HG02840 (cell line): Measurements from ENCODE around the gene SH3RF3.

Source experiments
- ATAC-seq: cut with Tn5 transposase; IDR thresholded peaks from one replicate; pipeline ENCODE4 v1.9.1; 2021; ENCODE audit warnings: mild to moderate bottlenecking, moderate library complexity, moderate number of reproducible peaks; ENCODE audit not compliant: unreplicated experiment, low FRiP score

Gene SH3RF3

DNA sequence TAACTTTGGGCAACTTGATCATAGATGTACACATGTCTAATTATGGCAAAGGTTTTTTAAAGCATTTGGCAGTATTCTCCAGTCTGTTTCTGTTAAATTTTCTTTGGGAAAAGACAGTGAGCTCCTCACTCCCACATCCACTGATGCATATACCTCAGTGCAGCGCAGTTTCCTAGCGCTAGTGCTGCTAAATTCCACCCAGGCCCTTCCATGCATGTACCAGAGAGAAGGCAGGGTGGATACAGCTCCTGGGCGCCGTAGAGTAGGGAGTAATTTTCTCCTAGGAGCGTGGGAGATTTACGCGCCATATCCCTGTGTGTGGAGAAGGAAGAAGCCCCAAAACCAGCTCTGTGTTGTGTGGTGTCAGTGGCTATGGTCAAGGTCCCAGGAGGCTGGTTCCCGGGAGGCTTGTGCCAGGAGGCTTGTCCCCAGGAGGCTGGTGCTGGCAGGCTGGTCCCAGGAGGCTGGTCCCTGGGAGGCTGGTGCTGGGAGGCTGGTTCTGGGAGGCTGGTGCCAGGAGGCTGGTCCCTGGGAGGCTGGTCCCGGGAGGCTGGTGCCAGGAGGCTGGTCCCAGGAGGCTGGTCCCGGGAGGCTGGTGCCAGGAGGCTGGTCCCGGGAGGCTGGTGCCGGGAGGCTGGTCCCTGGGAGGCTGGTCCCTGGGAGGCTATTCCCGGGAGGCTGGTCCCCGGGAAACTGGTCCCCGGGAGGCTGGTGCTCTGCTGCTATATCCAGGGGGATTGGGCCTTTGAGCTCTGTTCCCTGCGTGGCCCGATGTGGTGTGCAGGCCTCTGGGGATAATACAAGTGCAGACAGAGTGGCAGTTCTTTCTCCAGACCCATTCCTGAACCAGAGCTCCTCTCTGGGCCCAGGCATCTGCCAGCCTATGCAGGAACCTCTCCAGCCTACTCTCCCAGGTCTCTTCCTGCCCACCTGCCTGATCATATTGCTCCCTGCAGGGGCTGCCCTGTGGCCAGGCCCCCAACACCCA is 323.6 kb downstream of the SH3RF3 start:
- no peak for ATAC-seq

- no peak for ATAC-seq
Measured at GRCh38 chr2:109453371-109453995, 324.5 kb downstream of the SH3RF3 start.

DNA sequence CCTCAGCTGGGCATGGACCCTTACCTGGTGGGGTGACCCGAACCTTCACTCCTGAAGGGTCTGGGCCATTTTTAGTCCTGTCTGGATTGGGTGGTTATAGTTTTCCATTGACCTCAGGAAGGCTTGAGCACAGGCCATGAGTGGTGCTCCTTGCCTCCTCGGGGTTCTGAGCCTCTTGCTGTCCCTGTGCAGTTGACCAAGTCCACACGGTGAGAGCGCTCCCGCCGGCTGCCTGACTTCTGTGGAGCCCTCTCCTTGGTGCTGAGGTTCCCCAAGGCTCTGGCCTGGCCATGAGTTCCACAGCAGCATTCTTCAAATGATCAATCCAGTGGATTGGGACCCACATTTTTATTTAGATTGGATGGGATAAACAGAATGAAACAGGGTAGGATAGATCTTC is 325.3 kb downstream of the SH3RF3 start:
- ATAC-seq, result no peak

- ATAC-seq, result no peak
Measured at GRCh38 chr2:109454765-109455394, 325.9 kb downstream of the SH3RF3 start.

GRCh38 chr2:109455731-109456691 is 327.0 kb downstream of the SH3RF3 start:
- no peak for ATAC-seq

DNA sequence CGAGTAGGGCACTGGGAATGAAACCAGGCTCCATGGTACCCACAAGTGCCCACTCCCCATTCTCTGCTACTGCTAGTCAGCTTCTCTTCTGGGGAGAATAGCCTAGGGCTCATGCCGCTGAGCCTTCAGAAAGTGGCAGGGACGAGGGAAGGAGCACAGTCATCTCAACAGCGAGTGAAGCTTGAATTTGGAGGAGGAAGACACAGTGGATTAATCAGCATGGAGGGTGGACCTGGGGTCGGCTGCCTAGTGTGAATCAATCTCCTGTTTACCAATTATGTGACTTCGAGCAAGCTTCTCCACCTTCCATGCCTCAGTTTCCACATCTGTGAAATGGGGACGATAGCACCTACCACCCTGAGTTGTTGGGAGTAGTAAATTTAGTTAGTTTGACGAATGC is 327.8 kb downstream of the SH3RF3 start:
- ATAC-seq, result no peak

DNA sequence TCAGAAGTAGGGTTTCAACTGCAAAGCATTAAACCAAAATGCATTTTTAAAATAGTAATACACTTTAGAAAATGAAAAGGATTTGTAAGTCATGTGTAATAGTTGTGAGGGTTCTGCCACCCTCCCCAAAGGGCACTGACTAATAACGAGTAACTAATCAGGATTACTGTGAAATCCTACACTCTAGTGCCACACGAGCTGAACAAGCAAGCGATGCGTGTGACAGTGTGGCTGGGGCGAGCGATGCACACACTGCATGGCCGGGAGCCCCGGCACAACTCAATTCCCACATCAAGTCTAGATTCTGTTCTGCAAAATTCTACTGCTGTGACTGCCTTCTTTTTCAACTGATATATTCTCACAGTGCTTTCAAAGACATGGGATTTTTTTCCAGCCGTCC is 328.4 kb downstream of the SH3RF3 start:
- no peak for ATAC-seq

DNA sequence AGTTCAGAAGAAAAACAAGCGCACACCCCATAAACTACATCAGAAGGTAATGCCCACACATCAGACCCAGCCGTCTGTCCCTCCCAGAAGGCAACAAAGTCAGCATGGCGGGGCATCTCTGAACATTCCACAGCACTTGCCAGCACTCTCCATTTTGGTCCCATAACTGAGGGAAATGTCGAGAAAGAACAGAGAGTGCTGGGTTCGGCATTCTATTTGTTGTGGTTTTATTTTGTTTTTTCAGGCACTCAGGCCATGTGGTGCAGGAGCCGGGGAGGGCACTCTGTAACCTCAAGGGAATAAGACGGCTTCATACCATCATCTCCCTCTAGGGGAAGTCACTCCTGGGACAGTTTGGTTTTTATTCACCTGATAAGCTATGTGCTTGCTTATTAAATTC is 328.8 kb downstream of the SH3RF3 start:
- no peak for ATAC-seq

- no peak for ATAC-seq
Measured at GRCh38 chr2:109458512-109458911, 329.5 kb downstream of the SH3RF3 start.

DNA sequence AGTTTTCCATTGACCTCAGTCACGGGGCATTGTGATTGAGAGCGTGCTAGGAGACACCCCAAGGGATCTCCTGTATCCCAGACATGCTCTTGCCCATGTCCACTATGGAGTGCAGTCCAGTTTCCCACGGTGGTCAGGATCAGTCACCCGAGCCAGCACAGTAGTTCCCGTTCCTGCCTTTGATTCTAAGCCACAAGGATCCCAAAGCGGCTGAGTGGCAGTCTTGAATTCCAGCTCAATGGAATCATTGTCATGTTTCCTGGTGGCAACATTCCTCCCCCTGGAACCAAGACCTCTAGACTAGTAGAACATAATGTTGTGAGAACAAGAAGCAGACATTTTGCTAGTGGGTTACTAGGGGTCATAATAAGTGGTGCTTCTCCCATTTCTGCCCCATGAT is 330.5 kb downstream of the SH3RF3 start:
- no peak for ATAC-seq

DNA sequence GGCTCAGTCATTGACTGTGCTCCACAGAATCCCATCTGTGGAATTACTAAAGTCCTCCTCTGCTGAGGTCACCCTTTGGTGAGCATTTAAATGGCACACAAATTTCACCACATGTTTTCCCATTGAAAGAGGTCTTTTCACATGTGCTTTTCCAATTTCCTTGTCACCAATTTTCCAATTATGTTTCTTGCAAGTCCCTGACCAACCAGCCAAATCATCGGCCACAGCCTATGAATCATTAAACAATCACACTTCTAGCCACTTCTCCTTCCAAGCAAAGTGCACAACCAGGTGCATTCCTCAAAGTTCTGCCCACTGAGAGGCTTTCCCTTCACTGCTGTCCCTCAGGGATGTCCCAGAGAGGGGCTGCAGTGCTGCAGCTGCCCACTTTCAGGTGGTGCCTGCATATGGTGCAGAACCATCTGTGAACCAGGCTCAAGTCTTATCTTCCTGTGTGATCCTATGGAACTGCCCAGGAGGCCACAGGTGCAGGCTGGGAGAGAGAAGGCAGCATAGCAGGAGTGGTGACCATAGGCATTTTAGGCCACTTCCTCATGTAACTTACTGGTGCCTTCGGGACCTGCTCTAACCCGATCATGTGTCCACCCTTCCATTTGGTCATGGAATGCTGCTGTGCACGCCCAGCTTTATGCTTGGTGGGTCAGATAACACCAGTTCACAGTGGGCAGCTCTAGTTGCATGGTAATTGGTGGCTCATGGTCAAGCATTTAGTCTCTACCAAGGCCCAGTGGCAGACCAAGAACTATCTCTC is 331.7 kb downstream of the SH3RF3 start:
- no peak for ATAC-seq

- ATAC-seq, result no peak
Measured at GRCh38 chr2:109463236-109463635, 334.2 kb downstream of the SH3RF3 start.

DNA sequence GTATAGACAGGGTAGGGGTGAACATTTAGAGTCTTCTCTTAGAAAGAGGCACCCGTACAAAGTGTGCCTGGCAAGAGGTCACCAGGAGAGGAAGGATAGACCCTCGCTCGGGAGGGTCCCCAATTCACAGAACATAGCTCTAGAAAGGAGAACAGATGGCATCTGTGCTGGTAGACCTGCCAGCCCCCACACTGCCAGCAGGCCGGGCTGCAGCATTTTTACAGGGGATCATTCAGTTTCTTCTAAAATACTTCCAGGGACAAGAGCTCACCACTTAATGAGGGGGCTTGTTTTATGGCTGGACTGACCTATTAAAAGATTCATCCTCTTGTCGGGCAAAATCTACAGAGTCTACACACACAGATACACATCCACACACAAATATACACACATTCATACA is 334.9 kb downstream of the SH3RF3 start:
- ATAC-seq, result no peak

DNA sequence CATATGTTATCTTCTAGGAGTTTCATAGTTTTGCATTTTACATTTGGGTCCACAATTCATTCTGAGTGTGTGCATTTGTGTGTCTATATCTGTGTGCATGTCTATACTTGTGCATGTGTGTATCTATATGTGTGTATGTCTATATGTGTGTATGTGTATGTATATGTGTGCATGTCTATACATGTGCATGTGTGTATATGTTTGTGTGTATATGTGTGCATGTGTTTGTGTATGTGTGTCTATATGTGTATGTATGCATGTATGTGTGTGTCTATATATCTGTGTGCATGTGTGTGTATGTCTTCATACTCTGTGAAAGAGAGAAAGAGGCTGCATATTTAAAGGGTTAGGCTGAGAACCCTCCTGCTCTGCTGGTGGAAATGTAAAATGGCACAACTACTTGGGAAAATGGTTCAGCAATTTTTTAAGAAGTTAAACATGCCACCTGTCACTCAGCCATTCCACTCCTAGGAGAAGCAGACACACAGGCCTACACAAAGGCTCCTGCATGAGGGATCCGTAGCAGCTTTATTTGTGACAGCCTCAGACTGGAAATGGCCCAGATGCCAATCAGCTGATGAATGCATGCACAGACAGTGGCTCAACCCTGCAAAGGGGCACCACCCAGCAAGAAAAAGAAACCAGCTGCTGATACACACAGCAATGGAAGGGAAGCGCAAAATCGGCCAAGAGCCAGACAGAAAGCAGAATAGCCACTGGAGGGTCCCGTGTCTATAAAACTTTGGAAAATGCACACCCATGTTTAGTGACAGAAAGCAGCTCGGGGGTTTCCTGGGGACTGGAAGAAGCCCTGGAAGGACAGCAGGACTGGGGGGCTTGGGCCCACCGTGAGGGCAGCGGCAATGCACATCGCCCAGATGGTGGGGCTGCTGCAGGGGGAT is 337.9 kb downstream of the SH3RF3 start:
- ATAC-seq, result no peak

DNA sequence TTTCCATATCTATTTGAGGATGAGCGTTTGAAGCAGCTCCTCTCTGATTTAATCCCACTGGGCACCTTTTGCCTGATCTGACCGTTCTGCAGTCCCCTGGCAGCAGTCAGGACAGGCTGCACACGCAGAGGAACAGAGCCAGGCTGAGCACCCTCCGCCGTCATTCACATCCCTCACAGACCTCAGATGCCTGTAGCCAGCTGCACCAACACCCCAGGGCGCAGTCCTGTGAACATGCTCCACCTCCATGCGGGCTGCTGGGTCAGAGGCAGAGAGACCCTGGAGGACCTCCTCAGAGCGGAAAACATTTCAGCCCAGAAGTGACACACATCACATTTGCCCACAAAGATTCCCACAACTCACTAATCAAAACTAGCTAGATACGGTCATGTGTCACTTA is 338.7 kb downstream of the SH3RF3 start:
- ATAC-seq, result no peak

GRCh38 chr2:109468893-109469292 is 339.9 kb downstream of the SH3RF3 start:
- no peak for ATAC-seq

DNA sequence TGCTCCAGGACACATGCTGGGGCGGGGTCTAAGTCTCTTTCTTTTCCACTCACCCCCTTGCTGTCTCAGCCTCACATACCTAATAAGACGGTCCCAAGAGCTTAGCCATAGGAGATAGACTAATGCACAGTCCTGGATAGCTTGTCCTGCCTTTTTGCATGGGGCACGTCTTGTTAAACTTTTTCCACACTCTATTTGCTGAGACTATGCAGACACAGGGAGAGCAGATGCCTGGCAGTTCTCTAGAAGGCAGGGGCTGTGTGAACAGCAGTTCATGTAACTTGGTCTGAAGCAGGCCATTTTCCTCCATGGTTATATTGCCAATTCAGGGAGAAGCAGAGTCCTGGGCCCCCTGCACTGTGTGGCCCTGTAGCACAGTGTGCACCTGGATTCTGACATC is 342.7 kb downstream of the SH3RF3 start:
- no peak for ATAC-seq

DNA sequence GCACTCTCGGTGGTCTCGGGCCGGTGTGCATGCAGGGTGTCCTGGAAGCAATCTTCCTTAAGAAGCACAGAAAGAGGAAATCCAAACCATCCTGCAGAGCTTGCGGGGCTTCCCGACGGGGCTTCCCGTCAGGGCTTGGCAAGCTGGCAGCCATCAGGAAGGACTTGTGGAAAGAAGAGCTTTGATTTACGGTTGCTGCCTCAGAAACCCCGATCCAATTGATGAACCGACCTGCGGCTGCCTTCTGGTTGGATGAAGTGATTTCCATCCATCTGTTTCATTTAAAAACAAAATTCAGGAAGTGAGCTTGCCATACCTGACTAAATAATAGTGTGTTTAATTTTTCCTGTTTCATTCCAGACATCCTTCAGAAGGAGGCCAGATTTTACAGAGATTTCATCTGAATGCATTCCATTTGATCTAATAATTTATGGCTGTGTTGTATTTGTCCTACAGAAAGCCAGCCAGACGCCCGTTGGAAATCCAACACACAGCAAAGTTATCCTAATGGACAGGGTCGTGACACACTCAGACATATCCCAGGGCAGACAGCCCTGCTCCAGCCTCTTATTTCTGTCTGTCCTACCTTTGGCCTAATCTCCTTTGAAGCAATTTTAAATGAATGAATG is 343.4 kb downstream of the SH3RF3 start:
- ATAC-seq, result no peak
